Right renal cortex interstitium (tissue), 3 donors: ENCODE results near the gene IFT80. TPM values are rescaled to one million over a fixed set of nuclear protein-coding genes. Genes with fewer than 3 reads are reported as not detected.
"Not testable (repeated sequence)": the region's sequence is repeated elsewhere in the genome, so short reads cannot be mapped to it uniquely, and the experiment has no call there.

Experiments used
- DNase-seq, 3 donors: peaks; one replicate each; pipeline ENCODE4 v3.0.0-alpha.2; 2013; ENCODE audit warnings: low read depth in 3 of 3, low spot score in 2 of 3
- polyA plus RNA-seq, 3 donors: library from polyadenylated mRNA; unstranded; fragments of 120-200 nt; gene quantifications; one replicate each; pipeline ENCODE4 v1.2.1, GENCODE V29; 2013; ENCODE audit not compliant: insufficient read length in 3 of 3

Gene IFT80
- polyA plus RNA-seq, 3 donors: 52.0 to 61.4 (median 58.6) TPM

DNA sequence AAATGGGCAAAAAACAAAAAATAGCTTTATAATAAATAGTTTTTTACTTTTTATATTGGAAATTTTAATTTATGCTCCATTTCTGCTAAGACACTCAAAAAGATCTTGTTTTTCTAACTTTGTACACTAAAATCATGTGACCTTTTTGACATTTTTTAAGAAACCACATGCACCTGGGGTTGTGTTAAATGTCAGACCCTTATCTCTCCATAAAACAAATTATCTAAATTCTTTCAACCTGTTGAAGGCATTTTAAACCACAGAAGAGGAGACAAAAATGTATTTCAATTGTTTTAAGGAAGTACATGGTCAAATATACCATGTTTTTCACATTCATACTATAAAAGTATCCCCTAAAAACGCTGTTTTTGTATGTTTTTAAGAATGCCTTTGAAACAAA is 29.2 kb downstream of the IFT80 start:
- no peak for DNase-seq

DNA sequence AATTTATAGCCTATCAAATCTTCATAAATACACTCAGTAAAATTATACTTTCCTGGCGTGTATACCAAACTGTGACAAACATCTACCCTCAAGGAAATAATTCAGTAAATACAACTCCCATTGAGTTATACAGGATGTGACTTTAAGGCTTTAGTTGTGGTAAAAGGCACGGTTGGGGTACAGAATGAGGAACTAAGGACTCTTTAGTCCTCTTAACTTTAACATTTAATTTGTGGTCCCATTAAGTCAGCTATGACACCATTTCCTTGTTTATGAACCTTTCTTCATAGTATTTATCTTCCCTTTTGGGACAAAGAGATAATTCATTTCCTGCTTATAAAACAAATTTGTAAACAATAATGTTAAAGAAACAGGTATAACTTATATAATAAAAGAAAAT is 30.2 kb downstream of the IFT80 start:
- DNase-seq: no peak

DNA sequence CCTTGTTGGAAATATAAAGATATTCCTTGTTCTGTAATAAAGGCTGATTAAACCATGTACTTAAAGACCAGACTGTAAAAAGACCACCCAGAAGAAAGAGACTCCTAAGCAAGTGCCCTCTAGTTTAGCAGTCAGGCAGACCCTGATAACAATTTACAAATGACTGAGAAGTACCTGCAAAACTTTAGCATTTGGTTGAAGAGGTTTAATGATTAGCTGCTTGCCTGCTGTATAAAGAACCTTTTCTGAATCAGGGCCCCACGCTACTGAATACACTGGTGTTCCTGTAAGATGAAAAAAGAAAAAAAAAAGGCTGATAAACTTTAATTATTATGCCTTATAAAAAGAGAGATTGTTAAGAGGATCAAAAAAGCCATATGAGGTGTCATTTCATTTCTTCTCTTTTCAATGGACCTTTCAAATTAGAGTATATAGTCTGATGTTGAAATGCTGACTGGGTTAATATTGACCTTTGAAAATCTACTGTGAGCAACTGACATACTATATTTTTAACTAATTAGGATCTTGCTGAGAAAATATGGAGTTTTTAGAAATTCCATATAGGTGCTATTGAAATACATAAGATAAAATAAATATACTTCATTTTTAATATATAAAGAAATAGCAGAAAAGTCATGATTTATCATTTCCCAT is 33.0 kb downstream of the IFT80 start:
- no peak for DNase-seq

DNA sequence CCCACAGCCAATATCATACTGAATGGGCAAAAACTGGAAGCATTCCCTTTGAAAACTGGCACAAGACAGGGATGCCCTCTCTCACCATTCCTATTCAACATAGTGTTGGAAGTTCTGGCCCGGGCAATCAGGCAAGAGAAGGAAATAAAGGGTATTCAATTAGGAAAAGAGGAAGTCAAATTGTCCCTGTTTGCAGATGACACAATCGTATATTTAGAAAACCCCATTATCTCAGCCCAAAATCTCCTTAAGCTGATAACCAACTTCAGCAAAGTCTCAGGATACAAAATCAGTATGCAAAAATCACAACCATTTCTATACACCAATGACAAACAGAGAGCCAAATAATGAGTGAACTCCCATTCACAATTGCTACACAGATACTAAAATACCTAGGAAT is 36.1 kb downstream of the IFT80 start:
- DNase-seq: not testable (repeated sequence)

DNA sequence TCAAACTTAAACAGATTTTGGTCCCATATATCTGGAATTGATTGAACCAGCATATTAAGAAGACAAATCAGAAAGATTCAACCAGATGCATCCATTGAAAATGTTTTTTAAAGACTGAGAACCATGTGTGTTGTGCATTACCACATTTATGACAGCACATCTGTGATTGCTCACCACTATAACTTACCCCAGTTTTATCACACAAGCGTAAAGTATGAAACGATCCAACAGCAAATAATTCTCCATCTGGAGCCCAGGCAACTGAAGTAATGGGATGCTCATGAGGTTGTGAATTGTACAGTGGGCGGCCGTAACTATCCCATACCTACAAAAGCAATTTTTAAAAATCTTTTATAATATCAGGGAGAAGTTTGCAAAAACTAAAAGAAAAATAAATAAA is 43.2 kb downstream of the IFT80 start:
- peak in 1 of 3 donors; percentile 2 for DNase-seq

DNA sequence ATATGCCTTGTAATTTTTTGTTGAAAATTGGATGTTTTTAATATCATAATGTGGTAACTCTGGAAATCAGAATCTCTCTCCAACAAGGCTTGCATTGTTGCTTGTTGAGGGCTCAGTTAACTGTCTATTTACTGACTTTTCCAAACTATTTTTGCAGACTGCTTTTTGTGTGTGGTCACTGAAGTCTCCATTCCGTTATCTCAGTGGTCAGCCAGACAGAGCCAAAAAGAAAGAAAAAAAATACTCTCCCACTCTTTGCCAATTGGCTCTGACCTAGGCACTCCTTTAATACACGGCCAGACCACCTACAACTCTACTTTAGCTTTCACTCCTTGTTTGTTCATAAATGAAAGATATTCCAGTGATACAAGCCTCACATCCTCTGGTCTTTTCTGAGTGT is 52.5 kb downstream of the IFT80 start:
- no peak for DNase-seq

DNA sequence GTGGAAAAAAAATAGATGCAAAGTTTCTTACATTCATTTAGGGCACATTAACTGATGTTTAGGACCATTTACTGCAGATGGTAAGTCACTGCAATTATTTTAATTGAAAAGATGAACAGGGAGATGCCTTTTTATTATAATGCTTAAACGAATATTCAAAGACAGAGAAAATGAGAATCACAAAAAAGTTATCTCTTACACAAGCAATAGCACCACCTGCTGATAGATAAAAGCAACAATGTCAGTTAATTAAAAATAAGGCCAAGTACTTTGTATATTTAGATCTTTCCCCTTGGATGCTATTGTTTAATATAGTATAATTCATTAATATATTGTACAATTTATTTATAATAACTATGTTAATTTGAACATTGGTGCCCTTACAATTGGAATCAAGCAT is 55.9 kb downstream of the IFT80 start:
- no peak for DNase-seq

DNA sequence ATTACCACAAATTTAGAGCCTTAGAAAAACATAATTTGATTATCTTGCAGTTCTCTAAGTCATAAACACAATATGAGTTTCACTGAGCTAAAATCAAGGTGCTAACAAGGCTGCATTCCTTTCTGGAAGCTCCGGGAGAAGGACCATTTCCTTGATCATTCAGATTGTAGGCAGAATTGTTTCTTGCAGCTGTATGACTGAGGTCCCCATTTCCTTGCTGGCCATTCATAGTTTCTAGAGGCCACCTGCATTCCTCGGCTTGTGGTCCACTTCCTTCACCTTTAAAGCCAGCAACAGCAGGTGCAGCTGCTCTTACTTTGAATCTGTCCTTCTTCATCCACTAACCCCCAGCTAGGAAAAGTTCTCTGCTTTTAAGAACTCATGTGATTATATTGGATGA is 58.7 kb downstream of the IFT80 start:
- DNase-seq: no peak

DNA sequence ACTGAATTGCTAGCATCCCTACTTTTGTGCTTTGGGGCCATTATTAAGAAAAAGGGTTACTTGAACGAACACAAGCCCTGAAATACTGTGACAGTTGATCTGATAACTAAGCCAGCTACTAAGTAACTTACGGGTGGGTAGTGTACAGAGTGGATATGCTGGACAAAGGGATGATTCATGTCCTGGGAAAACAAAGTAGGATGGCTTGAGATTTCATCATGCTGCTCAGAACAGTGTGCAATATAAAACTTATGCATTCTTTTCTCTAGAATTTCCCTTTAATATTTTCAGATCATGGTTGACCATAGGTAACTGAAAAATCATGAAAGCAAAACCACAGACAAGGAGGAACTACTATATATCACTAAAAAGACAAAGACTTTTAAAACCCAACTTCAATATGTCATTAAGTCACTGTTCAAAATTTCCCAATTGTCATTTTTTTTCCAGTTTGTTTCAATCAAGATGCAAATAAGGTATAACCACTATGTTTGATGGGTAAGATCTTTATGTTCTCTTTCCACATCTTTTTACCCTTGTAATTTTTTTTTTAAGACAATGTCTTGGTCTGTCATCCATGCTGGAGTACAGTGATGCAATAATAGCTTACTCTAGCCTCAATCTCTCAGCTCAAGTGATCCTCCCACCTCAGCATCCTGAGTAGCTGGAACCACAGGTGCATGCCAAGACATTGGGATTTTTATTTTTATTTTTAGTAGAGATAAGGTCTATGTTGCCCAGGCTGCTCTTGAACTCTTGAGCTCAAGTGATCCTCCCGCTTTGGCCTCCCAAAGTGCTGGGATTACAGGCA is 67.7 kb downstream of the IFT80 start:
- no peak for DNase-seq

DNA sequence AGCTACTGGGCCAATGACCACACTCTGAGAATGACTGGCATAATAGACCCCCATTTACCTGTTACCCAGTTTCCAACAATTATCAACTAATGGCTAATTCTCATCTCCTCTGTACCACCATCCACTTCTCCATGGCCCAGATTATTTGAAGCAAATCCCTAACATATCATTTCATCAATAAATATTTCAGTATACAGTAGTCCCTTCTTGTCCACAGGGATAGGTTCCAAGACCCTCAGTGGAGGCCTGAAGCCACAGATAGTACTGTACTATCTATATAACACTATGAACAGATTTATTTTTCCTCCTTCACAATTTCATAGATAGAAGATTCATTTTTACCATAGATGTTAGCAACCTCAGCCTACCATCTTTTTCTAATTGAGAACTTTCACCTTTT is 68.3 kb downstream of the IFT80 start:
- no peak for DNase-seq

DNA sequence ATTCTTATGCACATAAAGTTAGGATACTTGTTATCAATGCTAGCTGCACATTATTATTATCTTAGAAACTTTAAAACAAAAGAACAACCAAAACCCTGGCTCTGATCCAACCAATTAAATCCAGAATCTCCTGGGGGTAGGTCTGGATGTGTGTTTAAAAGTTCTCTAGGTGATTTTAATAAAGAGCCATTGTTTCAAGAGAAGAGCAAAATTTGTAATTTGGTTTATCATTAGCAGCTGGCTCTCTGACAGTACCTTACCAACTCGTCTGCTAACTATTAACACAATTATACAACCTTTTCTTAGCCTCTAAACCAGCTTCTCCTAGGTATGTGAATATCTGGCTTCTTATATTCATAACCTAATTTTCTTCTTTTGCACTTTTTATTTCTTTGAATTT is 68.9 kb downstream of the IFT80 start:
- no peak for DNase-seq

DNA sequence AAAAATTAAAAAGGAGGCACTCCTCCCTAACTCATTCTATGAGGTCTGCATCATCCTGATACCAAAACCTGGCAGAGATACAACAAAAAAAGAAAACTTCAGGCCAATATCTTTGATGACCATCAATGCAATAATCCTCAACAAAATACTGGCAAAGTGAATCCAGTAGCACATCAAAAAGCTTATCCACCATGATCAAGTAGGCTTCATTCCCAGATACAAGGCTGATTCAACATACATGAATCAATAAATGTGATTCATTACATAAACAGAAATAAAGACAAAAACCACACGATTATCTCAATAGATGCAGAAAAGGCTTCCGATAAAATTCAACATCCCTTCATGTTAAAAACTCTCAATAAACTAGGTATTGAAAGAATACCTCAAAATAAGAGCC is 72.7 kb downstream of the IFT80 start:
- not testable (repeated sequence) for DNase-seq

DNA sequence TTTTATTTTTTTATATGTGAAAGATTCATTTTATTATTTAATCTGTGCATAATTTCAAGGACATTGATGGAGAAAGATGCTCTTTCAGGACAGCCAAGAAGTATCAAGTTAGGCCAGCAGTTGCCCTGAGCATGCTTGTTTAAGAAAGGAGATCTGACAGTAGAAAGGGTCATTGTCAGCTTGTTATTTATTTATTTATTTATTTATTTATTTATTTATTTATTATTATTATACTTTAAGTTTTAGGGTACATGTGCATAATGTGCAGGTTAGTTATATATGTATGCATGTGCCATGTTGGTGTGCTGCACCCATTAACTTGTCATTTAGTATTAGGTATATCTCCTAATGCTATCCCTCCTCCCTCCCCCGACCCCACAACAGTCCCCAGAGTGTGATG is 77.2 kb downstream of the IFT80 start:
- DNase-seq: not testable (repeated sequence)

DNA sequence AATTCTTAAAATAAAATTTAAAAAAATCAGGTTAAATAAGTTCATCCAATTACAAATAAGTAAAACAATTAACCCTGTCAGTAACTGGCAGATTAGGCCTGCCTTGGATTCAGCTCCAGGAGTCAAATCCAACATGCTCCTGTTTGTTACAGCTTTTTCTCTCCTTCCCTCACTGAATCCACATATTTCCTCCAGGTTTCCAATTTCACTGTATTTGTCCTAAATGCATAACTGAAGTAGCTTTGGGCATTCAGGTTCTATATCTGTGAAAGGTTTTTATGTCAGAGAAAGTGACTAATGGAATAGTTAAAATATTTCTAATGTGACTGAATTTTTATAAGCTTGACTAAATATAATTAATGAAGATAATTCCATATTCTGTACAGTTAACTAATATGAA is 79.7 kb downstream of the IFT80 start:
- DNase-seq: no peak

DNA sequence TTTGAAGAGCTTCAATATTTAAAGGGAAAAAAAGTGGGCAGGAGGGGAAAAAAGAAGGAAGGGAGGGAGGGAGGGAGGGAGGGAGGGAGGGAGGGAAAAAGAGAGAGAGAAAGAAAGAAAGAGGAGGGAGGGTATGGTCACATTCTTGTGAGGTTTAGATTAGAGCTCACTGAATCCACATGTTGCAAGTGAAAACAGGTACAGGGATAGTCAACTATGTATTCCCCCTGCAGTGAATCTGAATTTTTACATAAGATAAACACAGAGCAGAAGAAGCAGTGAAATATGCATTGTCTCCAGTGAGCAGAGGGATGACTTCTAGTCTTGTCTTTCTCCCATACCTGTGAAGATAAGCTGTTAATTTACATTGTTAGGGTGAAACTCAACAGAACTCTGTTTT is 84.0 kb downstream of the IFT80 start:
- no peak for DNase-seq

DNA sequence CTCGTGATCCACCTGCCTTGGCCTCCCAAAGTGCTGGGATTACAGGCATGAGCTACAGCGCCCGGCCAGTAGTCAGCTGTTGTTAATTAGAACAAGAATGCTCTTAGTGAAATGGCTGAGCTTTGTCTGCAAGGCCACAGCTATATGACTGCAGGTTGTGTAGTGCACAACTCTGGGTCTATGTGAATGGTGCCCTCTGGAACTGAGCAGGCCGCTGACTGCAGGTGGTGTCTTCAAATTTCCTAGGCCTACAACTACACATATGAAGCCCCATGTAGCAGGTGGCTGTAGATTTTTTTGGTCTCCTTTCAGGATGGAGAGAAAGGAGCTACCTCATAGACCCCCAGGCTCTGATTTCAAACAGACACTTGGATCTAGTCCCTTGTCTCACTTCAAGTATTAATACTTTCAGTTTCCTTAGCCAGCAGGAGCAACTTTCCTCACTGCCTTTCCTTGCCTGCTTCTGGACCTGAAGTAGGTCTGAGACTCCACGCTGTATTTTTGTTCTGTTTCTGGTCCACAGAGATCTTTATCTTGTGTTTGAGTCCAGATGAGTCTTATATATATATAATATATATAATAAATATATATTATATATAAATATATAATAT is 86.9 kb downstream of the IFT80 start:
- DNase-seq: no peak

DNA sequence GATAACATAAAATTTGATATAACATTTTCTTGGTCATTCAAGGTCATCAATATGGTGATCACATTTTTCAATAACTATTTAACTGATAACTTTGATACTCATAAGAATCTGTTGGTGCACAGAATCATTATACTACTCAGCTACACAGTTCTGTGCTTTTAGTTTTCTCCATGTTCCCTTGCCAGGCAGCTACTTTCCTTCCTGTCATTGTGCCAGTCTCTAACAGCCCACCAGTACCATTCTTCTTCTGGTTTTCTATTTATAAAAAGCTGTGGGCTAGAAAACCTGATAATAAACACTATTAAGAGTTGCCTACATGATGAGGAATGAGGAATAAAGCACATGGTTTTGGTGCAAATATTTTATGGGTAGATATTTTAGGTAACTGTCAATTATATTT is 96.2 kb downstream of the IFT80 start:
- no peak for DNase-seq

DNA sequence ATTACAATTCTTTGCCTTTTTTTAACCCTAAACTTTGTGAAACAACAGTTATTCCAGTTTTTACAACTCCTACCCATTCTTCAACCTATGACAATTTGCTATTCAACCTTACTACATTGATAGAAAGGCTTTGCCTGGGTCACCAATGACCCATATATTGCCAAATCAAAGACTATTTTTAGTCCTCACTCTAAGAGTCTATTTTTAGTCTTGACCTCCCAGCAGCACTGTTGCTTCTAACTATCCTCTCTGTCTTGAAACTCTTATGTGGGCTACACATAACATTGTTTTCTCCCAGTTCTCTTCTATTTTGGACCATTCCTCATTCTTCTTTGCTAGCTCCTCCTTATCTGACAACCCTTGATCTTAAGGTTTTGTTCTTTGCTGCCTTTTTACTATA is 102.4 kb downstream of the IFT80 start:
- no peak for DNase-seq

DNA sequence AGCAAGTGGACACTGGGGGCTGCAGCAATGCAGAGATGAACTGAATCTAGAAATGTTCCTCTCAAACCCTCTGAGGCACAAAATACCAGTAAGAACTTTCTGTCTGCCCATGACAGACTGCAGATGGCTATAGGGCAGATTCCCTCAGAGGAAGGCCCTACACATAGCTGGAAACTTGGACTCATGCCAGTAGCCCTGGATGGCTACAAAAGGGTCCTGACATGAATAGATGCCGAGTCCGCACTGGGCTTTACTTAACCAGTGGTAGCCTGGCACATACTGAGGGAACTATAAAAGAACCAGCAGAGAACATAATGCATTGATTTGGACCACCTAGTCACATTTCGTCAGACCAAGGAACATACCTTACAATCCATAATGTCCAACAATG is 107.1 kb downstream of the IFT80 start:
- no peak for DNase-seq

DNA sequence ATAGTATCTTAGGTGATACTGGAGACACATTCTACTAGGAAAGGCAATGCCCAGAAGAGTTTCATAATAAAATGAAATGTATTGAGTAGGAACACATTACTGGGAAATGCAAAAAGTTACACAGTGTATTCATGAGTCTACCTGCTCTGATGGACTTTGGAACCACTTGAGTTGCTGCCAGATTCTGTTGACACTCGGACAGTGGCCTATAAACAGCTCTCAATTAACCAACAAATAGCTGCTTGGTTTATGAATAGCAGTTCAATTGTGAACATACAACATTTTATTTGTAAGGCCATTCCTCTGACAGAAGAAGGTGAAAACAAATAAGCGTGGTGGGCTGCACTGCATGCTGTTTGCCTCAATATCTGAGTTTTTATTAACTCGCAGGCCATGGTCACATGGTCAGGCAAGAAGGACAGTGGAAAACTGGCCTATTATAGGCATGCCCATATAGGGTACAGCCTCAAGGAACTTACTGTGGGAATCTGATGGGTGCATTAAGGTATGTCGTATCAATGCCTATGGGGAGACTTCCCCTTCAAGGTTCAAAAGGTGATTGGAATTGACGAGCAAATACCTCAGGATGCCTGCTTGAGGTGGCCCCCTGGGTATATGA is 107.6 kb downstream of the IFT80 start:
- no peak for DNase-seq

DNA sequence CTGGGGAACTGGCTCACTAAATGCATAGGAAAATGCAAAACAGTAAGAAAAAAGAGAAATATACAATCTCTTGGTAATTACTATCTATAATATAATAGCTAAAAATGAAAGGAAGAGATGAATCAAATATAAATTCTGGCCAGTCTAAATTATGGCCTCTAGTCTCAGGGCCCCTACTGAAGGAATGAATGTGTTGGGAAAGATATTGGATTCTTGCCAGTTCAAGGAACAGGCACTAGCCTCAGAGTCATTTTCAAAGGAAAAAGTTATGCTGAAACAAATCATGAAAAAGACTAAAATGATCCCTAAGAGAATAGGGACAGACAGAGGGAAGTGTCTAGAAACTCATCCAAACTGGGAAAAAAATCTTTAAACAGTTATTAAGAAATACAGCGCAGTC is 111.4 kb downstream of the IFT80 start:
- no peak for DNase-seq

DNA sequence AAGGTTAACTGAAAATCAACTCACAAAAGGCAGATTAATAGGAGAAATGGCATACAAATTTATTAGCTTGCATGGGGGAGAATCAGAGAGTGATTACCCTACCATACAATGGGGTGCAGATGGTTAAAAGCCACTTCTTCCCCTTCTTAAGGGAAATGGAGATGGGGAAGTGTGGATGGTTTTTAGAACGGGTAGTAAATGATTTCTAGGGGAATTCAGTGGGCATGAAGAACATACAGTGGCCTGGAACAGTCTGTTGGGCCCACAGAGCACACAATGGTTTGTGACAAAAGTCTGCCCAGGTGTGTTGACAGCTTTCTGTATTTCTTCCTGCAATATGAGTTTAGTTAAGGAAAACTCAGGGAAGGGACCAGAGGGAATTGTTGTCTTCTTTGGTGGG is 112.8 kb downstream of the IFT80 start:
- DNase-seq: no peak
